ENCODE measurements around the gene KCNH3. TPM values are rescaled to one million over a fixed set of nuclear protein-coding genes. Genes with fewer than 3 reads are reported as not detected.
"Not testable (repeated sequence)": the region's sequence is repeated elsewhere in the genome, so short reads cannot be mapped to it uniquely, and the experiment has no call there.

Gene KCNH3, protein sequence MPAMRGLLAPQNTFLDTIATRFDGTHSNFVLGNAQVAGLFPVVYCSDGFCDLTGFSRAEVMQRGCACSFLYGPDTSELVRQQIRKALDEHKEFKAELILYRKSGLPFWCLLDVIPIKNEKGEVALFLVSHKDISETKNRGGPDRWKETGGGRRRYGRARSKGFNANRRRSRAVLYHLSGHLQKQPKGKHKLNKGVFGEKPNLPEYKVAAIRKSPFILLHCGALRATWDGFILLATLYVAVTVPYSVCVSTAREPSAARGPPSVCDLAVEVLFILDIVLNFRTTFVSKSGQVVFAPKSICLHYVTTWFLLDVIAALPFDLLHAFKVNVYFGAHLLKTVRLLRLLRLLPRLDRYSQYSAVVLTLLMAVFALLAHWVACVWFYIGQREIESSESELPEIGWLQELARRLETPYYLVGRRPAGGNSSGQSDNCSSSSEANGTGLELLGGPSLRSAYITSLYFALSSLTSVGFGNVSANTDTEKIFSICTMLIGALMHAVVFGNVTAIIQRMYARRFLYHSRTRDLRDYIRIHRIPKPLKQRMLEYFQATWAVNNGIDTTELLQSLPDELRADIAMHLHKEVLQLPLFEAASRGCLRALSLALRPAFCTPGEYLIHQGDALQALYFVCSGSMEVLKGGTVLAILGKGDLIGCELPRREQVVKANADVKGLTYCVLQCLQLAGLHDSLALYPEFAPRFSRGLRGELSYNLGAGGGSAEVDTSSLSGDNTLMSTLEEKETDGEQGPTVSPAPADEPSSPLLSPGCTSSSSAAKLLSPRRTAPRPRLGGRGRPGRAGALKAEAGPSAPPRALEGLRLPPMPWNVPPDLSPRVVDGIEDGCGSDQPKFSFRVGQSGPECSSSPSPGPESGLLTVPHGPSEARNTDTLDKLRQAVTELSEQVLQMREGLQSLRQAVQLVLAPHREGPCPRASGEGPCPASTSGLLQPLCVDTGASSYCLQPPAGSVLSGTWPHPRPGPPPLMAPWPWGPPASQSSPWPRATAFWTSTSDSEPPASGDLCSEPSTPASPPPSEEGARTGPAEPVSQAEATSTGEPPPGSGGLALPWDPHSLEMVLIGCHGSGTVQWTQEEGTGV
- polyA plus RNA-seq: 0.15 TPM

GRCh38 chr12:49538510-49539403 lies at the start of gene KCNH3:
TSS of gene KCNH3 (plus strand) at chr12:49539030. CDS start at chr12:49539417, 387 bp downstream.
- H3K27me3 Mint-ChIP-seq: peaks cover 13% of the 10 kb centered on the region
- peak within 1 kb of the TSS; percentile 76 to 94 (median 90) for H3K4me3 Mint-ChIP-seq
- H3K27ac Mint-ChIP-seq: peak within 1 kb of the TSS in 2 of 3 donors; percentile 10 to 83

GRCh38 chr12:49489154-49489553 lies 49.7 kb upstream of the KCNH3 start:
- H3K4me1 Mint-ChIP-seq: no peaks in the 10 kb centered on the region
- no peak overlapping the region for H3K4me3 Mint-ChIP-seq
- H3K27me3 Mint-ChIP-seq: no peaks in the 10 kb centered on the region
- no peak overlapping the region for H3K27ac Mint-ChIP-seq
- peaks cover 3% of the 10 kb centered on the region for H3K36me3 Mint-ChIP-seq
- H3K9me3 Mint-ChIP-seq: no peaks in the 10 kb centered on the region

More at GRCh38 chr12:49538510-49539403, at the start of gene KCNH3:
- Mint-ChIP-seq H3K4me1 (peaks cover 12 to 22% (median 20%) of the 10 kb centered on the region in 3 donors), H3K9me3 (no peaks in the 10 kb centered on the region), H3K36me3 (no peaks in the 10 kb centered on the region)

- Mint-ChIP-seq H3K27ac (no peak overlapping the region), H3K36me3 (peaks cover 3% of the 10 kb centered on the region), H3K27me3 (no peaks in the 10 kb centered on the region), H3K9me3 (no peaks in the 10 kb centered on the region), H3K4me1 (no peaks in the 10 kb centered on the region), H3K4me3 (no peak overlapping the region)
These were observed 49.1 kb upstream of the KCNH3 start for GRCh38 chr12:49489720-49490119.

GRCh38 chr12:49491823-49492222 lies 47.0 kb upstream of the KCNH3 start:
- H3K27ac Mint-ChIP-seq: no peak overlapping the region
- H3K27me3 Mint-ChIP-seq: no peaks in the 10 kb centered on the region
- peaks cover 3% of the 10 kb centered on the region for H3K36me3 Mint-ChIP-seq
- H3K4me3 Mint-ChIP-seq: no peak overlapping the region
- no peaks in the 10 kb centered on the region for H3K9me3 Mint-ChIP-seq
- no peaks in the 10 kb centered on the region for H3K4me1 Mint-ChIP-seq

DNA sequence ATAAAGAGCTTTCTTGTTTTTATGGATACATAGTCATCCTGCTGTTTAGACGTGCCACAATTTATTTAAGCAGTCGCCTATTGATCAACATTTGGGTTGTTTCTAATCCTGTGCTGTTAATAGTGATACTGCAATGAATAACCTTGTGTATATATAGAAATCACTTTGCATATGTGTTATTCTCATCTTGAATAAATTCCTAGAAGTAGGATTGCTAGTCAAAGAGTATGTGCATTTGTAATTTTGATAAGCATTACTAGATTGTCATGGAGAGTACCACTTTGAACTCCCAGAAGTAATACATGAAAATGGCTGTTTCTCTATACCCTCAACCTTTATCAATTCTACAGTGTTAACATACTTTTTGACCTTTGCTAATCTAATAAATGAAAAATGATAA lies 44.9 kb upstream of the KCNH3 start:
- no peaks in the 10 kb centered on the region for H3K27me3 Mint-ChIP-seq
- no peaks in the 10 kb centered on the region for H3K4me1 Mint-ChIP-seq
- H3K9me3 Mint-ChIP-seq: no peaks in the 10 kb centered on the region
- no peak overlapping the region for H3K27ac Mint-ChIP-seq
- H3K4me3 Mint-ChIP-seq: no peak overlapping the region
- H3K36me3 Mint-ChIP-seq: peaks cover 3% of the 10 kb centered on the region

DNA sequence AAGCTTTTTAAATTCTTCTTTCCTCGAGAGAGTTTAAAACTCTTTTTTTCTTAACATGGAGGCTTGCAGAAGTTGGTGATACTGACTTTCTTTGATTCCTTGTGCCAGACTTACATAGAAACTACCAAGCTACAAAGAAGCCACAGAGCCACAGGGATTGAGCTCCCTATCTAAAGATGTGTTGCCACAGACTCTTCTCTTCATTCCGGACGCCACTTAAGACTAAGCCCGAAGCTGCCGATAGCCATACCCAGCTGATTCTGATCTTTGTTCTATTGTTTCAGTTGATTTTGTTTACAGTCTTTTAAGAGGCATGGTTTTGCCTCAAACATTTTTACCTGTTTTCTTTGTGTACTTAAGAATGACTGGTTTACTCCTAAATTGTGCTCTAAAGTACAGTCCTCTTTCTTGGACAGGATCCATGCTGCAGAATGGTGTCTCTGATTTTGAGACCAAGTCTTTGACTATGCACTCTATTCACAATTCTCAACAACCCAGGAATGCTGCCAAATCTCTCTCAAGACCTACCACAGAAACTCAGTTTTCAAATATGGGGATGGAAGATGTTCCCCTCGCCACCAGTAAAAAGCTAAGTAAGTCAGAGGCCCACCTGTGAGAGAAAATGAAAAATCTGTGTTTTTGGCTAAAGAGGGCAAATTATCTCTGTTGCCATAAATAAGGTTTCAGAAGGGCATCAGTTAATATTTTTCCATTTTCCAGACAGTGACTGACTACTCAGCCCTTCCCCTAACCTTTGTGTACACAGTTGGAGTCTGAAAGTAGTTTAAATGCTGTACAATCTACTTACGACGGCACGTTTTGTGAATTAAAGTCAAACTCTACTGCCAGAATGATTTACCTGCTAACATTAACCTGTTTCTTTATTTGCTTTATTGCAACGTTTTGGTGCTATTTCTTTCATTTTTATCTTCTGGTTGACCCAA lies 42.1 kb upstream of the KCNH3 start:
- Mint-ChIP-seq H3K4me1 (no peaks in the 10 kb centered on the region), H3K4me3 (no peak overlapping the region), H3K36me3 (peaks cover 3% of the 10 kb centered on the region), H3K27me3 (no peaks in the 10 kb centered on the region), H3K9me3 (no peaks in the 10 kb centered on the region), H3K27ac (peak overlapping the region in 1 of 3 donors; percentile 49)

DNA sequence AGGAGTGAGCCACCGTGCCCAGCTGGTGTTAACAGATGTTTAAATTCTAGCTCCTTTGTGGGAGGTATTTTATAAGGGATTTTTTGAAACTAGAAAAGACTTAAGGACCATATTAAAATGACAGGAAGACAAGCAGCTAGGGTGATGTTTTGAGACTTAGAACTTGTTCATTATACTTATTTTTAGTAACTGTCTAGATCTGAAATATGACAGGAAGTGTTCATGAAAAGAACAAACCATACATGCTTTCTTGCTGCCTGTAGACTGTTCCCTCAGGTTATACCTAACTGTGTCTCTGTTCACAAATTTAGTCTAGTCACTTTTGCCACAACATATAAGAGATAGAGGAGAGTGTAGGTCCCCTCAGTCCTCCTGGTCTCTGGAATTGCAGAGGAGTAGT lies 36.9 kb upstream of the KCNH3 start:
- peaks cover 7% of the 10 kb centered on the region for H3K36me3 Mint-ChIP-seq
- H3K4me3 Mint-ChIP-seq: peak overlapping the region in 1 of 4 donors; percentile 3
- peak overlapping the region in 1 of 3 donors; percentile 5 for H3K27ac Mint-ChIP-seq
- no peaks in the 10 kb centered on the region for H3K9me3 Mint-ChIP-seq
- H3K27me3 Mint-ChIP-seq: no peaks in the 10 kb centered on the region
- H3K4me1 Mint-ChIP-seq: peaks cover 0 to 4% (median 0%) of the 10 kb centered on the region in 3 donors

- peaks cover 9% of the 10 kb centered on the region for H3K36me3 Mint-ChIP-seq
- H3K27ac Mint-ChIP-seq: peak overlapping the region in 1 of 3 donors; percentile 5
- peaks cover 0 to 4% (median 0%) of the 10 kb centered on the region in 3 donors for H3K4me1 Mint-ChIP-seq
- no peaks in the 10 kb centered on the region for H3K27me3 Mint-ChIP-seq
- H3K9me3 Mint-ChIP-seq: no peaks in the 10 kb centered on the region
- H3K4me3 Mint-ChIP-seq: peak overlapping the region in 1 of 4 donors; percentile 15
These were observed 36.2 kb upstream of the KCNH3 start for GRCh38 chr12:49502590-49502989.

- H3K9me3 Mint-ChIP-seq: no peaks in the 10 kb centered on the region
- H3K4me3 Mint-ChIP-seq: no peak overlapping the region
- peaks cover 0 to 4% (median 0%) of the 10 kb centered on the region in 3 donors for H3K4me1 Mint-ChIP-seq
- H3K27me3 Mint-ChIP-seq: no peaks in the 10 kb centered on the region
- no peak overlapping the region for H3K27ac Mint-ChIP-seq
- peaks cover 9% of the 10 kb centered on the region for H3K36me3 Mint-ChIP-seq
These were observed 35.1 kb upstream of the KCNH3 start for GRCh38 chr12:49503674-49504180.

DNA sequence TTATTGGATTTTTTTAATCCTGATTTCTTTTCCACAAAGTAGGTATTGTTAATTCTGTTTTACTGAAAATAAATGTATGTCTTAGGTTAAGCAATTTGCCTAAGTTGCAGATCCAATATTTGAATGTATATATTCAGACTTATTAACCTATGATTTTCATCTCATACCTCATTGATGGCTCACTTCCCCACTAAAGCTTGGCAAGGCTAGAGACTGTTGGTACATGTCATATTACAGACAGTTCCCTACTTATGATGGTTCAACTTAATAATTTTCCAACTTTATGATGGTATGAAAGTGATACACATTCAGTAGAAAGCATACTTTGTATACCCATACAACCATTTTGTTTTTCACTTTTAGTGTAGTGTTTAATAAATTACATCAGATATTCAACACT lies 33.2 kb upstream of the KCNH3 start:
- Mint-ChIP-seq H3K9me3 (no peaks in the 10 kb centered on the region), H3K27me3 (no peaks in the 10 kb centered on the region), H3K36me3 (peaks cover 6% of the 10 kb centered on the region), H3K4me1 (peaks cover 0 to 4% (median 1%) of the 10 kb centered on the region in 3 donors), H3K4me3 (no peak overlapping the region), H3K27ac (no peak overlapping the region)

- peaks cover 0 to 2% (median 0%) of the 10 kb centered on the region in 3 donors for H3K4me1 Mint-ChIP-seq
- no peak overlapping the region for H3K4me3 Mint-ChIP-seq
- no peak overlapping the region for H3K27ac Mint-ChIP-seq
- no peaks in the 10 kb centered on the region for H3K9me3 Mint-ChIP-seq
- no peaks in the 10 kb centered on the region for H3K27me3 Mint-ChIP-seq
- peaks cover 6% of the 10 kb centered on the region for H3K36me3 Mint-ChIP-seq
These were observed 31.7 kb upstream of the KCNH3 start for GRCh38 chr12:49507139-49507538.

DNA sequence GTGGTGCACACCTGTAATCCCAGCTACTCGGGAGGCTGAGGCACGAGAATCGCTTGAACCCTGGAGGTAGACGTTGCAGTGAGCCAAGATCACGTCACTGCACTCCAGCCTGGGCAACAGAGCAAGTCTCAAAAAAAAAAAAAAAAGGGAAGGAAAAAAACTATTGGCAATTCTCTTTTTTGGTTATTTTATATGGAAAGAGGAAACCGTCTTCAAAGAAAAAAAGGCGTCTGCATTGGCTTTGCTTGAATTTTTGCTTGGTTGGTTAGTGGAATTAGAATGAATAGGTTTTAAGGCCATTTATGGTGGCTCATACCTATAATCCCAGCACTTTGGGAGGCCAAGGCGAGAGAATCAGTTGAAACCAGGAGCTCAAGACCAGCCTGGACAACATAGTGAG lies 29.1 kb upstream of the KCNH3 start:
- H3K27me3 Mint-ChIP-seq, H3K9me3 Mint-ChIP-seq, H3K36me3 Mint-ChIP-seq, H3K4me1 Mint-ChIP-seq, H3K27ac Mint-ChIP-seq, H3K4me3 Mint-ChIP-seq: not testable (repeated sequence)

- Mint-ChIP-seq H3K4me3 (no peak overlapping the region), H3K4me1 (peaks cover 0 to 2% (median 0%) of the 10 kb centered on the region in 3 donors), H3K27me3 (no peaks in the 10 kb centered on the region), H3K36me3 (peaks cover 4% of the 10 kb centered on the region), H3K27ac (peak overlapping the region in 1 of 3 donors; percentile 61), H3K9me3 (no peaks in the 10 kb centered on the region)
These were observed 27.4 kb upstream of the KCNH3 start for GRCh38 chr12:49511410-49511809.

All from IgD-negative memory B cell (primary cell).